Endothelial cell (in vitro differentiated cells): ENCODE data around the gene SLC35E4. TPM values are rescaled to one million over a fixed set of nuclear protein-coding genes. Genes with fewer than 3 reads are reported as not detected.
"Not testable (repeated sequence)": the region's sequence is repeated elsewhere in the genome, so short reads cannot be mapped to it uniquely, and the experiment has no call there.

Source experiments
- DNase-seq: peaks from one replicate; pipeline ENCODE4 v3.0.0; 2021; ENCODE audit warnings: low spot score
- H3K27ac Mint-ChIP-seq: one replicate; pipeline ENCODE4 v1.8.0; 2021; ENCODE audit warnings: mixed read lengths, inconsistent platforms; ENCODE audit not compliant: unreplicated experiment
- H3K27me3 Mint-ChIP-seq: one replicate; pipeline ENCODE4 v1.8.0; 2021; ENCODE audit warnings: mild to moderate bottlenecking, moderate library complexity, mixed read lengths, inconsistent platforms; ENCODE audit not compliant: unreplicated experiment
- H3K36me3 Mint-ChIP-seq: one replicate; pipeline ENCODE4 v1.8.0; 2021; ENCODE audit warnings: mild to moderate bottlenecking, low read depth, mixed read lengths, inconsistent platforms; ENCODE audit not compliant: unreplicated experiment
- H3K4me1 Mint-ChIP-seq: one replicate; pipeline ENCODE4 v1.8.0; 2021; ENCODE audit warnings: mild to moderate bottlenecking, mixed read lengths, inconsistent platforms; ENCODE audit not compliant: unreplicated experiment
- H3K4me3 Mint-ChIP-seq: one replicate; pipeline ENCODE4 v1.8.0; 2021; ENCODE audit warnings: mild to moderate bottlenecking, mixed read lengths, inconsistent platforms; ENCODE audit not compliant: unreplicated experiment
- H3K9me3 Mint-ChIP-seq: one replicate; pipeline ENCODE4 v1.8.0; 2021; ENCODE audit warnings: mixed read lengths, inconsistent platforms; ENCODE audit not compliant: unreplicated experiment
- total RNA-seq: library from RNA; stranded (reverse); fragmentation: NEBNext Ultra II Directional; extraction: Animal tissue kit (Norgen Biotek cat#: 25700); gene quantifications from one replicate; pipeline ENCODE4 v1.2.1, GENCODE V29; 2021; ENCODE audit not compliant: unreplicated experiment
- TF ChIP-seq, protein P1 (sequence below): fragments of 200-600 bp; sonication (generic); IDR thresholded peaks from one replicate; pipeline ENCODE4 v1.5.0; 2021; ENCODE audit warnings: antibody characterized with exemption; ENCODE audit not compliant: unreplicated experiment

The SLC35E4 gene
- total RNA-seq, 1 donor from 2014 or later = 8.4 TPM

DNA sequence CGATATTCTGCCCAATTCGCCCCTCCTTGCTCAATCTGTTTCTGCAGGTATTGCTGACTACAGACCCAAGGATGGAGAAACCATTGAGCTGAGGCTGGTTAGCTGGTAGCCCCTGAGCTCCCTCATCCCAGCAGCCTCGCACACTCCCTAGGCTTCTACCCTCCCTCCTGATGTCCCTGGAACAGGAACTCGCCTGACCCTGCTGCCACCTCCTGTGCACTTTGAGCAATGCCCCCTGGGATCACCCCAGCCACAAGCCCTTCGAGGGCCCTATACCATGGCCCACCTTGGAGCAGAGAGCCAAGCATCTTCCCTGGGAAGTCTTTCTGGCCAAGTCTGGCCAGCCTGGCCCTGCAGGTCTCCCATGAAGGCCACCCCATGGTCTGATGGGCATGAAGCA, 9.2 kb upstream of the SLC35E4 start:
- Mint-ChIP-seq H3K4me1 (peaks cover 5% of the 10 kb centered on the region), H3K36me3 (peaks cover 19% of the 10 kb centered on the region), H3K4me3 (no peak overlapping the region), H3K27ac (no peak overlapping the region), H3K27me3 (peaks cover 4% of the 10 kb centered on the region), H3K9me3 (no peaks in the 10 kb centered on the region)
- TF ChIP-seq, protein P1, sequence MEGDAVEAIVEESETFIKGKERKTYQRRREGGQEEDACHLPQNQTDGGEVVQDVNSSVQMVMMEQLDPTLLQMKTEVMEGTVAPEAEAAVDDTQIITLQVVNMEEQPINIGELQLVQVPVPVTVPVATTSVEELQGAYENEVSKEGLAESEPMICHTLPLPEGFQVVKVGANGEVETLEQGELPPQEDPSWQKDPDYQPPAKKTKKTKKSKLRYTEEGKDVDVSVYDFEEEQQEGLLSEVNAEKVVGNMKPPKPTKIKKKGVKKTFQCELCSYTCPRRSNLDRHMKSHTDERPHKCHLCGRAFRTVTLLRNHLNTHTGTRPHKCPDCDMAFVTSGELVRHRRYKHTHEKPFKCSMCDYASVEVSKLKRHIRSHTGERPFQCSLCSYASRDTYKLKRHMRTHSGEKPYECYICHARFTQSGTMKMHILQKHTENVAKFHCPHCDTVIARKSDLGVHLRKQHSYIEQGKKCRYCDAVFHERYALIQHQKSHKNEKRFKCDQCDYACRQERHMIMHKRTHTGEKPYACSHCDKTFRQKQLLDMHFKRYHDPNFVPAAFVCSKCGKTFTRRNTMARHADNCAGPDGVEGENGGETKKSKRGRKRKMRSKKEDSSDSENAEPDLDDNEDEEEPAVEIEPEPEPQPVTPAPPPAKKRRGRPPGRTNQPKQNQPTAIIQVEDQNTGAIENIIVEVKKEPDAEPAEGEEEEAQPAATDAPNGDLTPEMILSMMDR = no peak
- no peak for DNase-seq

DNA sequence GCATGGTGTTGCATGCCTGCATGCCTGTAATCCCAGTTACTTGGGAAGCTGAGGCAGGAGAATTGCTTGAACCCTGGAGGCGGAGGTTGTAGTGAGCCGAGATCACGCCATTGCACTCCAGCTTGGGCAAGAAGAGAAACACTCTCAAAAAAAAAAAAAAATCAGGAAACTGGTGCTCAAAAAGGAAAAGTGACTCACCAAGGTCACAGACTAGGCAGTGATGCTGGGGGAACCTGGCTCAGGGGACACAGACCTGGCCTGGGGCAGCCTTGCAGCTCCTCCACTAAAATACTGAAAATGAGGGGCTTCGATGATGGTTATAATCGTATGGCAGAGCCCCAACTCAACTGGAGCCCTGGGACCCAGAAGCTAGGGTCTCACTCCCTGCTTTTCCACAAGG, 8.1 kb upstream of the SLC35E4 start:
- no peak for DNase-seq
- peaks cover 11% of the 10 kb centered on the region for H3K36me3 Mint-ChIP-seq
- no peaks in the 10 kb centered on the region for H3K27me3 Mint-ChIP-seq
- no peaks in the 10 kb centered on the region for H3K9me3 Mint-ChIP-seq
- peaks cover 5% of the 10 kb centered on the region for H3K4me1 Mint-ChIP-seq
- no peak overlapping the region for H3K27ac Mint-ChIP-seq
- no peak overlapping the region for H3K4me3 Mint-ChIP-seq
- TF ChIP-seq, protein P1 = no peak

DNA sequence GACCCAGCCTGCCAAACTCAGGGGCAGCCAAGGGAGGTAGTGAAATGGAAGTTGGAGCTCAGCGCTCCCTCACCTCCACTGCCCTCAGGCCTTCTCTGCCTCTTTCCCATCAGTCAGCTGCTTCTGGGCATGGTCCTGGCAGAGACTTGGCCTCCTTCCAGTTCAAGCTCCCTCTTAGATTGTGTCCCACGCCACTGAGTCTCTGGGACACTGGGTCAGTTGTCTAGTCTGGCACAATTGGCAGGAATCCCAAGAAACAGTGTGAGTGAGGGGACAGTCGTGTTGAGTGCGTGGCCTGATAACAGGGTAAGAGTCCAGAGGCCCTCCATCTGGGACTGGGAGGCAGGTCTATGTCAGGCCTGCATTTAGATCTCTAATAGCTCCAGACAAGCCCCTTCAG, 7.1 kb upstream of the SLC35E4 start:
- H3K27me3 Mint-ChIP-seq = no peaks in the 10 kb centered on the region
- no peaks in the 10 kb centered on the region for H3K9me3 Mint-ChIP-seq
- peaks cover 5% of the 10 kb centered on the region for H3K4me1 Mint-ChIP-seq
- peaks cover 5% of the 10 kb centered on the region for H3K36me3 Mint-ChIP-seq
- TF ChIP-seq, protein P1 = no peak
- H3K27ac Mint-ChIP-seq = no peak overlapping the region
- H3K4me3 Mint-ChIP-seq = no peak overlapping the region
- DNase-seq = no peak

DNA sequence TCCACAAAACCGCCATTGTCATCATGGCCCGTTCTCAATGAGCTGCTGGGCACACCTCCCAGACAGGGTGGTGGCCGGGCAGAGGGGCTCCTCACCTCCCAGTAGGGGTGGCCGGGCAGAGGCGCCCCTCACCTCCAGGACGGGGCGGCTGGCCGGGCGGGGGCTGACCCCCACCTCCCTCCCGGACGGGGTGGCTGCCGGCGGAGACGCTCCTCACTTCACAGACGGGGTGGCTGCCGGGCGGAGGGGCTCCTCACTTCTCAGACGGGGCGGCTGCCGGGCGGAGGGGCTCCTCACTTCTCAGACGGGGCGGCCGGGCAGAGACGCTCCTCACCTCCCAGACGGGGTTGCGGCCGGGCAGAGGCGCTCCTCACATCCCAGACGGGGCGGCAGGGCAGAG, 4.1 kb upstream of the SLC35E4 start:
- not testable (repeated sequence) for H3K4me3 Mint-ChIP-seq, H3K36me3 Mint-ChIP-seq, DNase-seq, H3K27ac Mint-ChIP-seq, H3K9me3 Mint-ChIP-seq, H3K4me1 Mint-ChIP-seq, H3K27me3 Mint-ChIP-seq

DNA sequence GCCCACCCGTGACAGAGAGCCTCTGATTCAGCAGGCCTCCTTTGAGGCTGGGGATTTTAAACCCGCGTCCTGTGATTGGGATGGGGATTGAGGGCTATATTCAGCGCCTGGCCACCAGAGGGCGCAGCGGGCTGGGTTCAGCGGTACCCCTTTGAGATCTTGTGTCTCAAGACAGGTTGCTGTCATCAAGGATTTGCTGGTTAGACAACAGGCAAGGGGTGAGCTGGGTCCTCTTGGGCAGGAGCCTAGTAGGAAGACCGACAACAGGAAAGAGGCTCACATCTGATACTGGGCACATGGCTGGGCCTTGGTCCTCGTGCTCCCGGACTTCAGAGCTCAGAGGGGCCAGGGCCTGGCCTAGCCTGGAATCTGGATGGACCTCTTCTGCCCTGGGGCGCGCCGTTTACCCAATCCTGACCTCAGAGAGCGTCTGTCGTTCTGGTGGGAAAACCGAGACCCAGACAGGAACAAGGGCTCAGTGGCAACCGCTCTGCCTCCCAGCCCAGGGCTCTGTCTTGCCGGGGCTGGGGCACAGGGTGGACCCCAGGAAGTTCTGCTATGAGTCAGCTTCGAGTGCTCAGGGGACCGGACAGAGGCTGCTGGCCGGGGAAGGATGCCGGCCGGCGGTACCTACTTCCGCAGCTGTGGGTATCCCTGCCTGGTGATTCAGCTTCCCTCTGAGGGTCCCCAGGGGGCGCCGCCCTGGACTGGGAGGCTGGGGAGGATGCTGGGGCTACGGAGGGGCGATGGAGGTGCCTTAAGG, 929 bp upstream of the SLC35E4 start:
- Mint-ChIP-seq H3K4me1 (peaks cover 7% of the 10 kb centered on the region), H3K27ac (peak overlapping the region; percentile 67), H3K4me3 (no peak overlapping the region), H3K36me3 (no peaks in the 10 kb centered on the region), H3K27me3 (peaks cover 4% of the 10 kb centered on the region), H3K9me3 (no peaks in the 10 kb centered on the region)
- TF ChIP-seq, protein P1 = peak; percentile 97
- DNase-seq = peak; percentile 90
